ENCODE results near the gene CCDC85B.

CCDC85B gene

GRCh38 chr11:65869643-65870306, 20.7 kb upstream of the CCDC85B start:
- no peak for DNase-seq (ENCODE audit: low read depth)

GRCh38 chr11:65870307-65870658, 20.2 kb upstream of the CCDC85B start:
- DNase-seq (ENCODE audit: low read depth) = no peak

GRCh38 chr11:65870706-65871681, 19.5 kb upstream of the CCDC85B start:
- DNase-seq (ENCODE audit: low read depth) = no peak

- no peak for DNase-seq (ENCODE audit: low read depth)
These were observed 18.5 kb upstream of the CCDC85B start for GRCh38 chr11:65871811-65872548.

GRCh38 chr11:65872586-65873317, 17.7 kb upstream of the CCDC85B start, which contains the start of gene EFEMP2:
EFEMP2 (minus strand) TSS chr11:65872800; CDS start chr11:65872354, 446 bp downstream.
- no peak for DNase-seq (ENCODE audit: low read depth)

GRCh38 chr11:65873318-65874156, 16.9 kb upstream of the CCDC85B start:
- DNase-seq (ENCODE audit: low read depth) = peak; percentile 94

GRCh38 chr11:65879617-65880016, 10.9 kb upstream of the CCDC85B start, which contains the start of gene CTSW:
CTSW (plus strand) TSS chr11:65879837; CDS start chr11:65879855, 18 bp downstream.
- no peak for DNase-seq (ENCODE audit: low read depth)

- no peak for DNase-seq (ENCODE audit: low read depth)
These were observed 10.4 kb upstream of the CCDC85B start for GRCh38 chr11:65880027-65880426.

- DNase-seq (ENCODE audit: low read depth) = no peak
These were observed 9.5 kb upstream of the CCDC85B start for GRCh38 chr11:65880844-65881421.

GRCh38 chr11:65882120-65883057, 8.1 kb upstream of the CCDC85B start:
- DNase-seq (ENCODE audit: low read depth) = no peak

- no peak for DNase-seq (ENCODE audit: low read depth)
These were observed 7.3 kb upstream of the CCDC85B start for GRCh38 chr11:65883058-65883761.

- DNase-seq (ENCODE audit: low read depth) = no peak
These were observed 6.4 kb upstream of the CCDC85B start for GRCh38 chr11:65883786-65884715.

- DNase-seq (ENCODE audit: low read depth) = peak; percentile 75
These were observed 5.8 kb upstream of the CCDC85B start for GRCh38 chr11:65884716-65885092.

GRCh38 chr11:65885231-65885630, 5.2 kb upstream of the CCDC85B start:
- DNase-seq (ENCODE audit: low read depth) = no peak

- no peak for DNase-seq (ENCODE audit: low read depth)
These were observed 4.5 kb upstream of the CCDC85B start for GRCh38 chr11:65885808-65886536.

- no peak for DNase-seq (ENCODE audit: low read depth)
These were observed 3.4 kb upstream of the CCDC85B start for GRCh38 chr11:65886826-65887722.
